GM12892 (cell line): Measurements from ENCODE around the gene DOCK4.
"Not testable (repeated sequence)": the region's sequence is repeated elsewhere in the genome, so short reads cannot be mapped to it uniquely, and the experiment has no call there.

Experiments used
- DNase-seq: peaks from one replicate; pipeline ENCODE4 v3.0.0; 2011; ENCODE audit not compliant: insufficient read length
- FAIRE-seq: peaks from 2 replicates; lab custom pipeline; 2011; peaks lifted over from hg19 to GRCh38; lab: Jason Lieb, UNC
- POLR2A ChIP-seq: IDR thresholded peaks from 2 replicates; pipeline ENCODE4 v1.6.1; 2011; ENCODE audit warnings: low read depth, low read length, control low read depth
- POLR2AphosphoS5 ChIP-seq: IDR thresholded peaks from 2 replicates; pipeline ENCODE4 v1.6.1; 2011; ENCODE audit warnings: low read depth, low read length, control low read depth
- TAF1 ChIP-seq: IDR thresholded peaks from 2 replicates; pipeline ENCODE4 v1.6.1; 2011; ENCODE audit warnings: low read depth, mild to moderate bottlenecking, control low read depth, low read length, borderline replicate concordance

Gene DOCK4

DNA sequence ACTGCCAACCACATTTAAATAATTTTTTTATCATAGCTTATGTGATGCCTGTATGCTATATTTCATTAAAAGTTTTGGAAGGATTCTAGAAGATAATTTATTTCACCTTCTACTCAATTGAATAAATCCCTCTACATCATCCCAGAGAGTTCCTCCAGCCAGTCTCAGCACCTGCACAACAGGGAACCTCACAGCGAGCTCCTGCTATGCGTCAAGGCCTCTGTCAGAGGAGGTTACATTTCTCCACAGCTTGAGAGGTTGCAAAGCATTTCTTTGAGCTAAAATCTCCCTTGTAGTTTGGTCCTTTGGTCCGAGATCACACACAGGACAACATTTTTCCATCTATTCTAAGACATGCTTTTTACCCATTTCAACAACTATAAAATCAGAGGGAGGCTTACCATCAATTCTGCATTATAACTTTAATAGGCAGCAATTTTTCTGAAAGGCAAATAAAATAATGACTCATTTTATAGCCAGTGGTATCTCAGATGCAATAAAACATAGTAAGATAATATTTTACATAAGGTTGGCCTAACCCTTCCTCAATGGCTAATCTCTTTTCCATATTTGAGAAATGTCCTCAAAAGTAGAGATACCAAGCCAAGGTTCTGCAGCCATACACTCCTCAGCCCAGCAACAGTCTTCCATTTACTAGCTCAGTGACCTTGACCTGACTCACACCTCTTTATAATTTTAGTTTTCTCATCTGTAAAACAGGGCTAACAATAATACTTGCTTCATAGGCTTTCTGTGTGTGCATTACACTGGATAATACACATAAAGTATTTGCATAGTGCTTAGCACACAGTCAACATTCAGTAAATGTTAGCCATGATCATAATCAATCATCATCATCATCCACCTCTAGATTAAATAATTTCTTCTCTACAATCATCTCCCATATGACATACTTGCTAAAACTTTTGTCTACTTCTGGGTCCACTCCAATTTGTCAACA lies 68.8 kb downstream of the DOCK4 start:
- DNase-seq: no peak
- no peak for FAIRE-seq
- TF ChIP-seq POLR2A: no peak

DNA sequence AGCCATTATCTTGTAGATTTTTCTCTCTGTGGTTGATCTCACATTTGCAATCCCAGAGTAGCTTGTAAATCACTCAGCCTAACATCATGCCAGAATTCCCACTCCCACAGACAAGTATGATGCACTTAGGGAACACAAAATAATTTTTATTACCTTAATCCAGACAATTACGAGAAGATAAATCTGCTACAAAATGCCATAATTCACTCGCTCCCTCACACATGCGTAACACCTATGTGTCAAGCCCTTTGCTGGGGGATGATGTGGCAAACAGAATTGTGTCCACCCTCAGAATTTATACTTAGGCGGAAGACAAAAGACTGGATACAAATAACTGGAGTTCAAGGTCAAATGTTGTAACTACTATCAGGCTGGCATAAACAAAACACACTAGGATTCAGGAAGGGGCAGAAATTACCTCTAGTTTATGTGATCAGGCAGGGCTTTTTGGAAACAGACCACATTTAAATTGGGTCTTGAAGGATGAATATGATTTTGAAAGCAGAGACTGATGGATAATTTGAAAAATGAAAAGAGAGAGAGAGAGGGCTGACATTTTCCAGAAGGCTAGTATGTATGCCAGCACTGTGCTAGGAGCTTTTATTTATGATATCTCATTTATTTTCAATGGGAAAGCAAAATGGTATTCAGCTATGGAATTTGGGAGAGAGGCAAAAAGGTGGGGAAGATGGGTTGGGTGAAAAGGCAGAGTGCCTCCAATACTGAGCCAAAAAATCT lies 69.8 kb downstream of the DOCK4 start:
- TF ChIP-seq POLR2AphosphoS5 (no peak), POLR2A (no peak), TAF1 (no peak)
- no peak for DNase-seq
- no peak for FAIRE-seq

GRCh38 chr7:112135815-112136214 lies 70.4 kb downstream of the DOCK4 start:
- no peak for FAIRE-seq
- no peak for DNase-seq
- TF ChIP-seq POLR2A (no peak), POLR2AphosphoS5 (no peak)

DNA sequence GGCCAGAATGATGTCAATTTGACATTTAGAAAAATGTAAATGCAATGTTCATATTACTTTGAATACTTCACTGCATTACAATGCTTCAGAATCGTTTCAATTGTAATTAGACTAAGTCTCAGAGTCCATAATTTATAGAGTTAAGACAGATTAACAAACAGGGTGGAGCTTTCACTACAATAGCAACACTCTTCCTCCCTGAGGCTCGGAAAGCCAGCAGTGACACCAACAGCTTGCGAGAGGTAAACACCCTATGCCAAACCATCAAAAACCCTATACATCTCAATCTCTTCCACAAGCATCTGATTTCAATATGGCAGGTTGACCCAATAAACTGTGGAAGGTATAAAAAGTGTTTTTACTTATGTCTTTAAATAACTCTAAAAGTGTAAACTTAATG lies 72.2 kb downstream of the DOCK4 start:
- no peak for FAIRE-seq

GRCh38 chr7:112133328-112133727 lies 72.9 kb downstream of the DOCK4 start:
- no peak for DNase-seq
- no peak for FAIRE-seq

More for the DNA sequence above, 72.2 kb downstream of the DOCK4 start:
- TF ChIP-seq POLR2A (no peak), TAF1 (no peak), POLR2AphosphoS5 (no peak)
- no peak for DNase-seq

GRCh38 chr7:112132051-112132694 lies 74.0 kb downstream of the DOCK4 start:
- FAIRE-seq: no peak
- TF ChIP-seq POLR2A (no peak), POLR2AphosphoS5 (no peak), TAF1 (no peak)
- no peak for DNase-seq

More at GRCh38 chr7:112133328-112133727, 72.9 kb downstream of the DOCK4 start:
- TF ChIP-seq TAF1: no peak
- no peak for TF ChIP-seq POLR2A
- no peak for TF ChIP-seq POLR2AphosphoS5

DNA sequence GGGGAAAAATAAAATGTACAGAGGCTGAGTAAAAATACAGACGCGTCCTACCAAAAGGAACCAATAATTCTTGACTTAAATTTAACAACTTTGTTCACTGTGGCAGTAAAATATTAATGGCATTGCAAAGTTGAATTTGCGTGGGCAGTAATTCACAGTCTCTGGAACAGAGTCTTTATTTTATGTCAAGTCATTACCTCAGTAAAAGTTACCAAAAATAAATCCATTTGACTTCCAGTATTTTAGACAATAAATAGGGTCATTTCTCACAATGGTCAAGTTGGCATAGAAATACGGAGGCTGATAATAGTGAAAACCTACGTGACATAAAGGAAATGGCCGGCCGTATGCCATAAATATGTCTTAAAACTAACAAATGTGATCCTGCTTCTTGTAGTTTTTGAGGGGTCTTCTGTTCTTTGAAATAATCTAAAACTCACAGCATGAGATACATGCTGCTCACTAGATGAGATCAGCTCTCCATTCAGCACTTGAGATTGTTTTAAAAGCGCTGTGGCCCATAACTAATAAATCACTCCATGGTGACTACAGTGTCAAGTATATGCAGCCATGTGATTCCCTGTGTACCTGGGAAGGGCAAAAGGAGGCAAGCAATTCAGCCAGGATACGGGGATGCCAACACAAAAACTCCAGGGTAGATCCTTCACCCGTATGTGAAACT lies 75.3 kb downstream of the DOCK4 start:
- no peak for DNase-seq
- no peak for FAIRE-seq
- TF ChIP-seq POLR2AphosphoS5 (no peak), TAF1 (no peak), POLR2A (no peak)

- DNase-seq (no peak), FAIRE-seq (no peak)
- TF ChIP-seq POLR2AphosphoS5: no peak
- TF ChIP-seq POLR2A: no peak
- no peak for TF ChIP-seq TAF1
These were observed 76.4 kb downstream of the DOCK4 start for GRCh38 chr7:112129655-112130323.

DNA sequence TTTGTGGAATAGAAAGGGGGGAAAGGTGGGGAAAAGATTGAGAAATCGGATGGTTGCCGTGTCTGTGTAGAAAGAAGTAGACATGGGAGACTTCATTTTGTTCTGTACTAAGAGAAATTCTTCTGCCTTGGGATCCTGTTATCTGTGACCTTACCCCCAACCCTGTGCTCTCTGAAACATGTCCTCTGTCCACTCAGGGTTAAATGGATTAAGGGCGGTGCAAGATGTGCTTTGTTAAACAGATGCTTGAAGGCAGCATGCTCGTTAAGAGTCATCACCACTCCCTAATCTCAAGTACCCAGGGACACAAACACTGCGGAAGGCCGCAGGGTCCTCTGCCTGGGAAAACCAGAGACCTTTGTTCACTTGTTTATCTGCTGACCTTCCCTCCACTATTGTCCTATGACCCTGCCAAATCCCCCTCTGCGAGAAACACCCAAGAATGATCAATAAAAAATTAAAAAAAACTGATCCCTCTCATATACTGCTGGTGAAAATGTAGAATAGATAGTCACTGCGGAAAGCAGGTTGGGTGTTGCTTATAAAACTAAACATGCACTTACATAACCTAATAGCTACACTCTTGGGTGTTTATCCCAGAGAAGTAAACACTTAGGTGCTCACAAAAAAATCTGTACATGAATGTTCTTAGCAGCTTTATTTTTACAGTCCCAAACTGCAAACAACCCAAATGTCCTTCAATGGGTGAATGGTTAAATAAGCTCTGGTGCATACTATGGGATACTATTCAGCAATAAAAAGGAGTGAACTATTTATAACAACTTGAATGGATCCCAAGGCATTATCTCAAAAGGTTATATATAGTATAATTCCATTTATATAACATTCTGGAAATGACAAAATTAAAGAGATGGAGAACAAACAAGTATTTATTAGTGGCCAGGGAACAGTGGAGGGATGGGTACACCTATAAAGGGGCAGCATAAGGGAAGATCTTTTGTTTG lies 77.5 kb downstream of the DOCK4 start:
- not testable (repeated sequence) for DNase-seq, FAIRE-seq

DNA sequence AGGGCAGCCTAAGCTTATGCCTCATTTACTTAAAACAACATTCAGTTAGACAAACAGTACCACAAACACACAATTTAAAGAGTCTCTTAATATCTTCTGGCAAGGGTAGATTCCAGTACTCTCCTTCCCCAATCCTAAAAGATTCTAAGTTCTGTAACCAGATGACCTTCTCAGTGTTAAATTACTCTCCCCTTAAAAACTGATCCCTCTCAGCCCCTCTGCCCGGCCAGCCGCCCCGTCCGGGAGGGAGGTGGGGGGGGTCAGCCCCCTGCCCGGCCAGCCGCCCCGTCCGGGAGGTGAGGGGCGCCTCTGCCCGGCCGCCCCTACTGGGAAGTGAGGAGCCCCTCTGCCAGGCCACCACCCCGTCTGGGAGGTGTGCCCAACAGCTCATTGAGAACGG lies 78.2 kb downstream of the DOCK4 start:
- DNase-seq, FAIRE-seq: not testable (repeated sequence)
